ENCODE measurements around the gene CACNG5. TPM values are rescaled to one million over a fixed set of nuclear protein-coding genes. Genes with fewer than 3 reads are reported as not detected.

Gene CACNG5
- total and polyA plus RNA-seq, 2 donors (not counting 1 experiment from before 2014, with no cell fraction given), result not detected

DNA sequence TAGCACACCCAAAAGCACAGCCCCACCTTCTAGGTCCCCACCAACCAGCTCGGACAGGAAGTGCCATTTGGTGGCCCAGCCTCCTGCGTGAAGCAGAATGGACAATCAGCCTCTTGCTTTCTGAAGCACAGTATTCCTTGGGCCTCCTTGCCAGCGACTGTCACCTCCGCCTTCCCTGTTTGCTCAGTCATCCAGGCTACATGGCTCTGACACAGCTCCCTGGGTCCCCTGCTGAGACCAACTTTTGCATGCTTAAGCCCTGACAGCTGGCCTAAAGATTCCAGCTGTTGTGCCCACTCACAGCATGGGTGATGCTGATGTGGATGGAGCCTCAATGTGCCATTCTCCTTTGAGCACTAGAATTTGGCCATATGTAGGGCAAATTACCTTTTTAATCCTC, 4.5 kb upstream of the CACNG5 start:
- intact Hi-C loops (cut with micrococcal nuclease), result no loop called here
- Mint-ChIP-seq H3K27ac (no peak overlapping the region), H3K9me3 (ENCODE audit: insufficient read depth) (no peaks in the 10 kb centered on the region), H3K27me3 (peaks cover 62% of the 10 kb centered on the region), H3K4me3 (no peak overlapping the region), H3K4me1 (peaks cover 3% of the 10 kb centered on the region)
- no peak overlapping the region for H3K4me3 ChIP-seq (ENCODE audit: control extremely low read depth in 1 of 5, extremely low read depth in 1 of 5, insufficient read depth in 1 of 5, low read depth in 2 of 5, low read length in 4 of 5)
- peaks cover 0 to 42% (median 9%) of the 10 kb centered on the region in 4 experiments for H3K27me3 ChIP-seq (replicated peaks in 1 of 4; ENCODE audit: control extremely low read depth in 1 of 4, control insufficient read depth in 3 of 4, insufficient read depth in 4 of 4, low read length in 3 of 4)
- CTCF ChIA-PET, result no interaction called here
- ATAC-seq (ENCODE audit: low read depth) (no peak), DNase-seq (no peak)
- peaks cover 0 to 10% (median 0%) of the 10 kb centered on the region in 3 donors for H3K9me3 ChIP-seq (ENCODE audit: control extremely low read depth in 1 of 3, control insufficient read depth in 2 of 3, insufficient read depth in 1 of 3, low read length in 2 of 3)
- no peaks in the 10 kb centered on the region for H3K36me3 ChIP-seq (replicated peaks in 1 of 2; ENCODE audit: control extremely low read depth in 1 of 2, control insufficient read depth in 1 of 2, extremely low read depth in 1 of 2, insufficient read depth in 2 of 2, low read length in 1 of 2)
- 45% methylated on average over 4 of the region's 4 CpGs for WGBS (ENCODE audit: insufficient coverage)
- TF ChIP-seq, protein P1, sequence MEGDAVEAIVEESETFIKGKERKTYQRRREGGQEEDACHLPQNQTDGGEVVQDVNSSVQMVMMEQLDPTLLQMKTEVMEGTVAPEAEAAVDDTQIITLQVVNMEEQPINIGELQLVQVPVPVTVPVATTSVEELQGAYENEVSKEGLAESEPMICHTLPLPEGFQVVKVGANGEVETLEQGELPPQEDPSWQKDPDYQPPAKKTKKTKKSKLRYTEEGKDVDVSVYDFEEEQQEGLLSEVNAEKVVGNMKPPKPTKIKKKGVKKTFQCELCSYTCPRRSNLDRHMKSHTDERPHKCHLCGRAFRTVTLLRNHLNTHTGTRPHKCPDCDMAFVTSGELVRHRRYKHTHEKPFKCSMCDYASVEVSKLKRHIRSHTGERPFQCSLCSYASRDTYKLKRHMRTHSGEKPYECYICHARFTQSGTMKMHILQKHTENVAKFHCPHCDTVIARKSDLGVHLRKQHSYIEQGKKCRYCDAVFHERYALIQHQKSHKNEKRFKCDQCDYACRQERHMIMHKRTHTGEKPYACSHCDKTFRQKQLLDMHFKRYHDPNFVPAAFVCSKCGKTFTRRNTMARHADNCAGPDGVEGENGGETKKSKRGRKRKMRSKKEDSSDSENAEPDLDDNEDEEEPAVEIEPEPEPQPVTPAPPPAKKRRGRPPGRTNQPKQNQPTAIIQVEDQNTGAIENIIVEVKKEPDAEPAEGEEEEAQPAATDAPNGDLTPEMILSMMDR (IDR thresholded peaks at IDR 0.05), result no peak
- TF ChIP-seq EZH2 (IDR thresholded peaks at IDR 0.05; ENCODE audit: borderline replicate concordance, insufficient read depth, low read depth, low read length, poor library complexity, severe bottlenecking), result no peak
- POLR2A ChIA-PET, result no interaction called here
- H3K27ac ChIP-seq (ENCODE audit: low read length in 2 of 2), result no peak overlapping the region
- no peaks in the 10 kb centered on the region for H3K79me2 ChIP-seq (ENCODE audit: control insufficient read depth, insufficient read depth, low read length)
- no peak overlapping the region for H3K4me2 ChIP-seq (replicated peaks; ENCODE audit: low read depth, low read length, poor library complexity, severe bottlenecking)
- no peaks in the 10 kb centered on the region for H4K20me1 ChIP-seq (ENCODE audit: control insufficient read depth, insufficient read depth, low read length, poor library complexity, severe bottlenecking)
- H3K4me1 ChIP-seq (ENCODE audit: control insufficient read depth in 2 of 2, insufficient read depth in 2 of 2, low read length in 2 of 2), result no peaks in the 10 kb centered on the region
- H3K9ac ChIP-seq (ENCODE audit: low read length), result no peak overlapping the region
- no peak overlapping the region for H2AFZ ChIP-seq (ENCODE audit: insufficient read depth, low read depth, low read length, poor library complexity, severe bottlenecking)

DNA sequence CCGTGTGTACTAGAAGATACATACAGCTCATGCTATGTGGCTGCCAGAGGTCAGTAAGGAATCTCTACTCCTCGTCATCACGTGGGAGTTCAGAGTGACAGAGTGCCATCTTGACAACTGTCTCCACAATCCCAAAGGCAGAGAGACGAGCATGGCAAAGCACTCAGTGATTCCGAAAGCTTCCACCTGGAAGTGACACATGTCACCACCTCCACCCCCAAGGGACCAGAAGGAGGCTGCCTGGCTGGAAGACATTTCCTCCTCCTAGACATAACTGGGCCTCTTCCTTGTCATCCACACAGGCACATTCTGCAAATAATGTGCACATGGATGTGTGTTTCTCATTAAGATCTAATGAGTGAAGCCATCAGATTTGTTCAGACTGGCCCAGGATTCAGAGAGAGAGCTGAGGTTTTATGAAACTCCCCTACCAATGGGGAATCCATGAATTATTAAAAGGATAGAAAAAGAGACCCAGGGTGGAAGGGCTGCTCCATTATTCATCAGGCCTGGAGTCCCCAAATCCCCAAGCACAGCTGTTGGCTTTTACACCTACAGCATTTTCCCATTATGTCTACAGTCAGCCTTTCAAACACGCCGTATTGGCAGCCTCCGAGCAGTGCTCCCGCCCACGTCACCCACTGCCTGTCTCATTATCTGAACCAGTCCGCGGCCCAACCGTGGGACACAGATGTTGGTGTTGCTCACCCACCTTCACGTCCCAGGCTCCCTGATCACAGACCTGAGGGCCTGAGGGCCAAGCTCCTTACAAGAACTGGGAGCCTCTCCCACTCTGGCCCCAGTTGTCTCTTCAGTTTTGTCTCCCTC, 3.3 kb upstream of the CACNG5 start:
- H3K79me2 ChIP-seq (ENCODE audit: control insufficient read depth, insufficient read depth, low read length), result no peaks in the 10 kb centered on the region
- 87% methylated on average over 14 of the region's 14 CpGs for WGBS (ENCODE audit: insufficient coverage)
- Mint-ChIP-seq H3K4me3 (no peak overlapping the region), H3K4me1 (peaks cover 3% of the 10 kb centered on the region), H3K9me3 (ENCODE audit: insufficient read depth) (no peaks in the 10 kb centered on the region), H3K27me3 (peaks cover 72% of the 10 kb centered on the region), H3K27ac (no peak overlapping the region)
- ATAC-seq (ENCODE audit: low read depth) (no peak), DNase-seq (no peak)
- H3K4me1 ChIP-seq (ENCODE audit: control insufficient read depth in 2 of 2, insufficient read depth in 2 of 2, low read length in 2 of 2), result no peaks in the 10 kb centered on the region
- peaks cover 0 to 50% (median 10%) of the 10 kb centered on the region in 4 experiments for H3K27me3 ChIP-seq (replicated peaks in 1 of 4; ENCODE audit: control extremely low read depth in 1 of 4, control insufficient read depth in 3 of 4, insufficient read depth in 4 of 4, low read length in 3 of 4)
- POLR2A ChIA-PET, result no interaction called here
- TF ChIP-seq, protein P1 (IDR thresholded peaks at IDR 0.05), result no peak
- TF ChIP-seq EZH2 (IDR thresholded peaks at IDR 0.05; ENCODE audit: borderline replicate concordance, insufficient read depth, low read depth, low read length, poor library complexity, severe bottlenecking), result no peak
- H3K4me3 ChIP-seq (ENCODE audit: control extremely low read depth in 1 of 5, extremely low read depth in 1 of 5, insufficient read depth in 1 of 5, low read depth in 2 of 5, low read length in 4 of 5), result no peak overlapping the region
- peaks cover 0 to 7% (median 0%) of the 10 kb centered on the region in 3 donors for H3K9me3 ChIP-seq (ENCODE audit: control extremely low read depth in 1 of 3, control insufficient read depth in 2 of 3, insufficient read depth in 1 of 3, low read length in 2 of 3)
- CTCF ChIA-PET, result interaction anchor here (0.6 kb wide), 1 partner anchor 461 kb away, joined by 3 read pairs; no protein-coding TSS in a partner anchor
- intact Hi-C loops (cut with micrococcal nuclease), result no loop called here
- no peak overlapping the region for H2AFZ ChIP-seq (ENCODE audit: insufficient read depth, low read depth, low read length, poor library complexity, severe bottlenecking)
- no peak overlapping the region for H3K9ac ChIP-seq (ENCODE audit: low read length)
- H4K20me1 ChIP-seq (ENCODE audit: control insufficient read depth, insufficient read depth, low read length, poor library complexity, severe bottlenecking), result no peaks in the 10 kb centered on the region
- H3K4me2 ChIP-seq (replicated peaks; ENCODE audit: low read depth, low read length, poor library complexity, severe bottlenecking), result no peak overlapping the region
- H3K36me3 ChIP-seq (replicated peaks in 1 of 2; ENCODE audit: control extremely low read depth in 1 of 2, control insufficient read depth in 1 of 2, extremely low read depth in 1 of 2, insufficient read depth in 2 of 2, low read length in 1 of 2), result no peaks in the 10 kb centered on the region
- no peak overlapping the region for H3K27ac ChIP-seq (ENCODE audit: low read length in 2 of 2)
